Neuronal stem cell (in vitro differentiated cells): ENCODE results near the gene SIMC1.
"Not testable (repeated sequence)": the region's sequence is repeated elsewhere in the genome, so short reads cannot be mapped to it uniquely, and the experiment has no call there.

ENCODE experiments used
- DNase-seq: peaks from one replicate; pipeline ENCODE4 v3.0.0-alpha.2; 2013; ENCODE audit warnings: low spot score
- H2AFZ ChIP-seq: one replicate; pipeline ENCODE4 v1.6.1; 2013; ENCODE audit warnings: mild to moderate bottlenecking, low read length, inconsistent platforms
- H2AK5ac ChIP-seq: 2 replicates; pipeline ENCODE4 v1.6.1; 2013; ENCODE audit warnings: low read depth, mild to moderate bottlenecking, inconsistent platforms, low read length, moderate library complexity, mixed read lengths
- H2BK120ac ChIP-seq: 2 replicates; pipeline ENCODE4 v1.6.1; 2013; ENCODE audit warnings: low read depth, mild to moderate bottlenecking, inconsistent platforms, low read length, moderate library complexity, mixed read lengths
- H2BK12ac ChIP-seq: one replicate; pipeline ENCODE4 v1.6.1; 2013; ENCODE audit warnings: low read length, inconsistent platforms
- H2BK15ac ChIP-seq: 2 replicates; pipeline ENCODE4 v1.6.1; 2013; ENCODE audit warnings: mild to moderate bottlenecking, low read length, inconsistent platforms, mixed read lengths
- H2BK5ac ChIP-seq: one replicate; pipeline ENCODE4 v1.6.1; 2013; ENCODE audit warnings: inconsistent platforms, mild to moderate bottlenecking, low read length, moderate library complexity
- H3K14ac ChIP-seq: one replicate; pipeline ENCODE4 v1.6.1; 2013; ENCODE audit warnings: low read length, inconsistent platforms
- H3K18ac ChIP-seq: 2 replicates; pipeline ENCODE4 v1.6.1; 2013; ENCODE audit warnings: low read length, inconsistent platforms
- H3K23ac ChIP-seq: 2 replicates; pipeline ENCODE4 v1.6.1; 2013; ENCODE audit warnings: low read depth, mild to moderate bottlenecking, mixed read lengths, low read length, inconsistent platforms; ENCODE audit not compliant: poor library complexity
- H3K27ac ChIP-seq: replicated peaks from 3 replicates; pipeline ENCODE4 v1.5.1; 2013; ENCODE audit warnings: low read length, inconsistent platforms
- H3K27me3 ChIP-seq, 3 experiments: 2 replicates each; pipeline ENCODE4 v1.6.1; 2013; ENCODE audit warnings: low read length in 3 of 3, mild to moderate bottlenecking in 2 of 3, inconsistent platforms in 1 of 3, low read depth in 1 of 3, mixed read lengths in 1 of 3, moderate library complexity in 1 of 3; ENCODE audit not compliant: control insufficient read depth in 3 of 3, insufficient read depth in 3 of 3
- H3K36me3 ChIP-seq, 2 donors: replicated peaks in 1 of 2; 2 replicates each; pipeline ENCODE4 v1.6.1; 2013; ENCODE audit warnings: low read length in 2 of 2; ENCODE audit not compliant: control insufficient read depth in 2 of 2, insufficient read depth in 2 of 2
- H3K4ac ChIP-seq: 2 replicates; pipeline ENCODE4 v1.6.1; 2013; ENCODE audit warnings: inconsistent platforms, mild to moderate bottlenecking, low read length, moderate library complexity
- H3K4me1 ChIP-seq, 2 donors: 1 replicate in 1 of 2; 2 replicates in 1 of 2; pipeline ENCODE4 v1.6.1; 2013; ENCODE audit warnings: low read length in 2 of 2, low read depth in 1 of 2; ENCODE audit not compliant: control insufficient read depth in 2 of 2, insufficient read depth in 1 of 2
- H3K4me2 ChIP-seq: one replicate; pipeline ENCODE4 v1.6.1; 2013; ENCODE audit warnings: mild to moderate bottlenecking, low read length, inconsistent platforms; ENCODE audit not compliant: insufficient read depth, poor library complexity, severe bottlenecking
- H3K4me3 ChIP-seq, 2 donors: 2 replicates each; pipeline ENCODE4 v1.5.1; 2013; ENCODE audit warnings: low read length in 2 of 2, mild to moderate bottlenecking in 2 of 2, inconsistent platforms in 1 of 2, moderate library complexity in 1 of 2
- H3K79me1 ChIP-seq: one replicate; pipeline ENCODE4 v1.6.1; 2013; ENCODE audit warnings: low read depth, mild to moderate bottlenecking, inconsistent platforms, low read length, moderate library complexity
- H3K9ac ChIP-seq: one replicate; pipeline ENCODE4 v1.6.1; 2013; ENCODE audit warnings: mild to moderate bottlenecking, low read depth, low read length, inconsistent platforms; ENCODE audit not compliant: poor library complexity
- H3K9me3 ChIP-seq, 2 donors: replicated peaks in 1 of 2; 2 replicates each; pipeline versions ENCODE3 to v1.6.1; 2013; ENCODE audit warnings: low read length in 2 of 2, mild to moderate bottlenecking in 2 of 2, inconsistent platforms in 1 of 2, low read depth in 1 of 2, mixed read lengths in 1 of 2, moderate library complexity in 1 of 2; ENCODE audit not compliant: control insufficient read depth in 2 of 2, insufficient read depth in 1 of 2
- H4K8ac ChIP-seq: one replicate; pipeline ENCODE4 v1.6.1; 2013; ENCODE audit warnings: low read depth, mild to moderate bottlenecking, inconsistent platforms, low read length, moderate library complexity
- H4K91ac ChIP-seq: one replicate; pipeline ENCODE4 v1.6.1; 2013; ENCODE audit warnings: low read length, low read depth, mild to moderate bottlenecking, inconsistent platforms; ENCODE audit not compliant: poor library complexity
- WGBS, 2 donors: extraction: QIAGEN DNeasy Blood & Tissue Kit; methylation state at CpG; one replicate each; pipeline ENCODE4 v1.1.7; 2013; ENCODE audit warnings: missing lambda C conversion rate in 2 of 2, mixed read lengths in 1 of 2; ENCODE audit not compliant: insufficient read length in 2 of 2, insufficient replicate concordance in 1 of 2; ENCODE audit errors: extremely low coverage in 2 of 2; 5-methylcytosine and 5-hydroxymethylcytosine counted together

SIMC1 gene

DNA sequence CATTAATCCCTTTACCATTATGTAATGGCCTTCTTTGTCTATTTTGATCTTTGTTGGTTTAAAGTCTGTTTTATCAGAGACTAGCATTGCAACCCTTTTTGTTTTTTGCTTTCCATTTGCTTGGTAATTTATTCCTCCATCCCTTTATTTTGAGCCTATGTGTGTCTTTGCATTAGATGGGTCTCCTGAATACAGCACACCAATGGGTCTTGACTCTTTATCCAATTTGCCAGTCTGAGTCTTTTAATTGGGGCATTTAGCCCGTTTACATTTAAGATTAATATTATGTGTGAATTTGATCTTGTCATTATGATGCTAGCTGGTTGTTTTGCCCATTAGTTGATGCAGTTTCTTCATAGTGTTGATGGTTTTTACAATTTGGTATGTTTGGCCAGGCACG lies 12.5 kb downstream of the SIMC1 start:
- not testable (repeated sequence) for H3K27ac ChIP-seq, H3K4me3 ChIP-seq, H3K14ac ChIP-seq, H3K9ac ChIP-seq, H3K4me2 ChIP-seq, H4K91ac ChIP-seq, H3K4me1 ChIP-seq, H3K36me3 ChIP-seq, H3K27me3 ChIP-seq, H3K4ac ChIP-seq, H4K8ac ChIP-seq, H2BK15ac ChIP-seq, H2BK12ac ChIP-seq, H3K18ac ChIP-seq, H2BK120ac ChIP-seq, H2BK5ac ChIP-seq, H3K9me3 ChIP-seq, H2AK5ac ChIP-seq, H3K23ac ChIP-seq, H2AFZ ChIP-seq, H3K79me1 ChIP-seq, DNase-seq
- no CpG with 5 or more reads among the region's 2 CpGs for WGBS, 2 donors

DNA sequence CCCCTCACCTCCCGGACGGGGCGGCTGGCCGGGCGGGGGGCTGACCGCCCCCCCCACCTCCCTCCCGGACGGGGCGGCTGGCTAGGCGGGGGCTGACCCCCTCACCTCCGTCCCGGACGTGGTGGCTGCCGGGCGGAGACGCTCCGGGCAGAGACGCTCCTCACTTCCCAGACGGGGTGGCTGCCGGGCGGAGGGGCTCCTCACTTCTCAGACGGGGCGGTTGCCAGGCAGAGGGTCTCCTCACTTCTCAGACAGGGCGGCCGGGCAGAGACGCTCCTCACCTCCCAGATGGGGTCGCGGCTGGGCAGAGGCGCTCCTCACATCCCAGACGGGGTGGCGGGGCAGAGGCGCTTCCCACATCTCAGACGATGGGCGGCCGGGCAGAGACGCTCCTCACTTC lies 13.9 kb downstream of the SIMC1 start:
- not testable (repeated sequence) for H2BK120ac ChIP-seq, H3K79me1 ChIP-seq, H3K27ac ChIP-seq

DNA sequence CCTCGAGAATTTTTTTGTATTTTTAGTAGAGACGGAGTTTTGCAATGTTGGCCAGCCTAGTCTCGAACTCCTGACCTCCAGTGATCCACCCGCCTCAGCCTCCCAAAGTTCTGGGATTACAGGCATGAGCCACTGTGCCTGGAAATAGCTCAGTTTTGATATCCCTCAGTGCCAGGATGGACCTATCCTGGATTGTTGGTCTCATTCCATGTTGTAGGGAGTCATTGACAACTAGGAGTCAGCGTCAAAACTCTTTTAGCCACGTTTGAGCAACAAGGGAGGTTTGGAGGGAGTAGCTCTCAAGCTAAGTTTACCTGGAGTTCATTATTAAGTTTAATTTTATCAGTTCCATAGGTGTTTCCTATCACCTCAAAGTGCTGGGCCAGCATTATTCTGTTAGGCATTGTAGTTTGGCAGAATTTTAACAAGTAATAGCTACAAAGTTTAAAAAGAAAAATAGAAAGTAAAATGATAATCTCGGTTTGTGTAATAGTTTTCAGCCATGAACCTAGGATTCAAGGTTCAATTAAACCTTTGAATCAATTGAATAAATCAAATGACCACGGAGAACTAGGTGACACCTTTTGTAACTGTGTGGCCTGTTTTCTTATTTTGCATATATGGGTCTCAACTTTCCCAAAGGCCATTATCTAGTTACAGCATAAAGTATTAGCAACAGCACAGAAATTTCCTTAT lies 15.3 kb downstream of the SIMC1 start:
- H3K14ac ChIP-seq, H3K9ac ChIP-seq, H3K4me2 ChIP-seq, H2AK5ac ChIP-seq, H2AFZ ChIP-seq, H3K4me3 ChIP-seq, H3K27ac ChIP-seq, H3K23ac ChIP-seq, H3K27me3 ChIP-seq, H2BK15ac ChIP-seq, H3K18ac ChIP-seq, H3K36me3 ChIP-seq, H3K9me3 ChIP-seq, H2BK120ac ChIP-seq, H3K4me1 ChIP-seq, H2BK12ac ChIP-seq, H3K4ac ChIP-seq, H4K8ac ChIP-seq, DNase-seq, H3K79me1 ChIP-seq, H4K91ac ChIP-seq, H2BK5ac ChIP-seq: not testable (repeated sequence)
- WGBS, 2 donors: no CpG with 5 or more reads among the region's 8 CpGs

More for the DNA sequence above, 13.9 kb downstream of the SIMC1 start:
- not testable (repeated sequence) for H3K14ac ChIP-seq, H3K4me1 ChIP-seq, H4K91ac ChIP-seq, H3K4me2 ChIP-seq, H2AFZ ChIP-seq, H3K23ac ChIP-seq, H4K8ac ChIP-seq, DNase-seq, H3K9ac ChIP-seq, H2BK15ac ChIP-seq, H2BK5ac ChIP-seq, H3K36me3 ChIP-seq, H2AK5ac ChIP-seq, H3K4ac ChIP-seq, H2BK12ac ChIP-seq, H3K27me3 ChIP-seq, H3K18ac ChIP-seq, H3K9me3 ChIP-seq, H3K4me3 ChIP-seq
- WGBS, 2 donors: no CpG with 5 or more reads among the region's 36 CpGs

DNA sequence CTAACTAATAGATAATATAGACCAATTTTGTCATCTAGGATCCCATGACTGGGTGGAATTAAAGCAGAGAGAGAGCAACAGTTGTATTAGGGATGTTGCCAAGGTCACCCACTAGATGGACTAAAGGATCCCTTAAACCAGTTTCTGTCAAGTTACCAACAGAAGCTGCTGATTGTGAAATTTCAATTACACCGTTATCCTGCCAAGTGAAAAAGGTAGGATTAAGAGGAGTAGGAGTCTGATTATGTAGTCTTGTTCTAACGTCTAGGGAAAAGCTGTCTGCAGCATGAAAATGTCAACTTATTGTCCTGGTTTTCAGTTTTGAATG lies 15.8 kb downstream of the SIMC1 start:
- no CpG with 5 or more reads among the region's 2 CpGs for WGBS, 2 donors
- H4K8ac ChIP-seq, H3K27ac ChIP-seq: not testable (repeated sequence)

More for the DNA sequence above, 15.8 kb downstream of the SIMC1 start:
- not testable (repeated sequence) for DNase-seq, H2BK5ac ChIP-seq, H2AK5ac ChIP-seq, H2BK15ac ChIP-seq, H3K79me1 ChIP-seq, H3K9me3 ChIP-seq, H2BK120ac ChIP-seq, H3K36me3 ChIP-seq, H3K14ac ChIP-seq, H2AFZ ChIP-seq, H2BK12ac ChIP-seq, H3K4me2 ChIP-seq, H3K23ac ChIP-seq, H3K4ac ChIP-seq, H3K4me3 ChIP-seq, H3K9ac ChIP-seq, H4K91ac ChIP-seq, H3K18ac ChIP-seq, H3K4me1 ChIP-seq, H3K27me3 ChIP-seq
